Thoracic aorta (tissue), 2 donors: ENCODE results near the gene RCOR2. TPM values are rescaled to one million over a fixed set of nuclear protein-coding genes. Genes with fewer than 3 reads are reported as not detected.

Experiments used
- ATAC-seq: fragments of 150-250 bp; one replicate; pipeline ENCODE4 v1.8.0; 2017; ENCODE audit warnings: low read depth; ENCODE audit not compliant: insufficient number of reproducible peaks, low FRiP score
- DNase-seq: peaks from one replicate; pipeline ENCODE4 v3.0.0-alpha.2; 2020; ENCODE audit warnings: low spot score
- H3K27ac ChIP-seq, 2 donors: fragments of 200-600 bp; sonication (generic); 1 replicate in 1 of 2; 2 replicates in 1 of 2; pipeline ENCODE4 v1.5.1; 2016; ENCODE audit warnings: mild to moderate bottlenecking in 2 of 2, moderate library complexity in 2 of 2
- H3K27me3 ChIP-seq: fragments of 200-600 bp; sonication (generic); replicated peaks from 2 replicates; pipeline ENCODE4 v1.6.0; 2016; ENCODE audit warnings: mild to moderate bottlenecking; ENCODE audit not compliant: insufficient read depth
- H3K36me3 ChIP-seq: fragments of 200-600 bp; sonication (generic); one replicate; pipeline ENCODE4 v1.5.1; 2016
- H3K4me1 ChIP-seq, 2 donors: fragments of 200-600 bp; sonication (generic); 1 replicate in 1 of 2; 2 replicates in 1 of 2; pipeline versions ENCODE4 v1.5.1 to v1.6.0; 2016; ENCODE audit warnings: low read depth in 2 of 2, mild to moderate bottlenecking in 1 of 2; ENCODE audit not compliant: control insufficient read depth in 1 of 2
- H3K4me3 ChIP-seq: fragments of 200-600 bp; sonication (generic); 2 replicates; pipeline ENCODE4 v1.5.1; 2016; ENCODE audit warnings: mild to moderate bottlenecking
- H3K9me3 ChIP-seq: fragments of 200-600 bp; sonication (generic); 2 replicates; pipeline ENCODE4 v1.5.1; 2016
- CTCF ChIP-seq: fragments of 200-600 bp; sonication (generic); IDR thresholded peaks from one replicate; pipeline ENCODE4 v1.5.1; 2019; ENCODE audit warnings: antibody characterized with exemption
- total RNA-seq, 2 donors: library from RNA; depleted of rRNA; stranded (reverse); fragments of >200 nt; gene quantifications; one replicate each; pipeline versions ENCODE4 v1.1.0 to v1.2.3, GENCODE V29; 2016

Gene RCOR2
- total RNA-seq, 2 donors from 2014 or later, result 1.4 to 3.8 TPM

- no peak for ATAC-seq
- peak overlapping the region in 1 of 2 donors; percentile 27 for H3K27ac ChIP-seq
Measured at GRCh38 chr11:63872800-63873197, 44.2 kb downstream of the RCOR2 start.

GRCh38 chr11:63871962-63872799, 44.8 kb downstream of the RCOR2 start:
- H3K4me1 ChIP-seq, result peaks cover 33 to 66% of the 10 kb centered on the region in 2 donors
- peak; percentile 48 for TF ChIP-seq CTCF
- peak overlapping the region; percentile 11 to 63 for H3K27ac ChIP-seq

More at GRCh38 chr11:63872800-63873197, 44.2 kb downstream of the RCOR2 start:
- DNase-seq, result no peak
- H3K27me3 ChIP-seq, result no peaks in the 10 kb centered on the region
- no peaks in the 10 kb centered on the region for H3K36me3 ChIP-seq
- no peak overlapping the region for H3K4me3 ChIP-seq
- H3K9me3 ChIP-seq, result no peaks in the 10 kb centered on the region
- TF ChIP-seq CTCF, result no peak
- H3K4me1 ChIP-seq, result peaks cover 33 to 66% of the 10 kb centered on the region in 2 donors

GRCh38 chr11:63870351-63871140, 46.4 kb downstream of the RCOR2 start:
- peak overlapping the region; percentile 16 to 24 for H3K27ac ChIP-seq
- H3K4me1 ChIP-seq, result peaks cover 40 to 75% of the 10 kb centered on the region in 2 donors
- no peaks in the 10 kb centered on the region for H3K36me3 ChIP-seq
- no peak for DNase-seq
- H3K9me3 ChIP-seq, result no peaks in the 10 kb centered on the region
- no peak for ATAC-seq
- H3K4me3 ChIP-seq, result no peak overlapping the region
- TF ChIP-seq CTCF, result no peak
- H3K27me3 ChIP-seq, result no peaks in the 10 kb centered on the region

More at GRCh38 chr11:63871962-63872799, 44.8 kb downstream of the RCOR2 start:
- peak overlapping the region; percentile 26 for H3K4me3 ChIP-seq
- peak; percentile 99 for ATAC-seq
- no peaks in the 10 kb centered on the region for H3K27me3 ChIP-seq
- no peaks in the 10 kb centered on the region for H3K9me3 ChIP-seq
- peak; percentile 72 for DNase-seq
- H3K36me3 ChIP-seq, result no peaks in the 10 kb centered on the region

DNA sequence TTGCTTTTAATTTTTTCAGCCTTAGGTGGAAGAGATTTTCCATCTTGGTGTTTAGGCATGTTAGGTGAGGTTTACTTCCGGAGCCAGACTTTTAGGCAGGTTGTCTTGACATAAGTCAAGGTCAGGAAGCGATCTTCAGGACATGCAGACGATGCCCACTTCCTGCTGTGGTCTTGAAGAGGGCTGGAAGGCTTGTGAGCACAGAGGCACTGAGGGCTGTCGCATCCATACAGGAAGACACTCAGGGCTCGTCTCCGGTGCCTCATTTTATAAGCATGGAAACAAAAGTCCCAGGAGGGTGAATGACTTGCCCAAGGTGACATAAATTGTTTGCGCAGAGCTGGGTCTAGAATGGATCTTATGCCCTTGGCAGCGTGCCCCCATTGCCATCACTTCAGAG, 47.3 kb downstream of the RCOR2 start:
- peaks cover 42 to 77% of the 10 kb centered on the region in 2 donors for H3K4me1 ChIP-seq
- H3K27me3 ChIP-seq, result no peaks in the 10 kb centered on the region
- H3K4me3 ChIP-seq, result no peak overlapping the region
- DNase-seq (no peak), ATAC-seq (no peak)
- no peak for TF ChIP-seq CTCF
- H3K36me3 ChIP-seq, result no peaks in the 10 kb centered on the region
- no peaks in the 10 kb centered on the region for H3K9me3 ChIP-seq
- H3K27ac ChIP-seq, result peak overlapping the region; percentile 16 to 24

DNA sequence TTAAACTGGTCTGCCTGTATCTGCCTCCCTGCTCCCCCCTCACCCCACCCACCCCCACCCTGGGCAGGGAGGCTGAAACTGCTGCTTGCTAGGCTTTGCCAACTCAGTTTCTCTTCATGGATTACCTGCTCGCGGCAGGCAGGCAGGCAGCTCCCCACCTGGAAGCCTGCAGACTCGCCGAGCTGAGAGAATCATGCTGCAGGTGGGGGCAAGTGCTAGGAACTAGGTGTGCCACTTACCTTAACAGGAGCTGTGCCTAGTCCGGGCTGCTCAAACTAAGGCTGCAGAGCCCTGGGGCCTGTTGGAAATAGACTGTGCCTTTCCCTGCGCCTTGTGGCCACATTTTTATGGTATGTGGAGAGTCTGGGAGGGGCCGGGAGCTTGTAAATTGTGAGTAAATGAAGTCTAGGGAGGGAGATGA, 47.8 kb downstream of the RCOR2 start:
- TF ChIP-seq CTCF, result no peak
- H3K4me3 ChIP-seq, result no peak overlapping the region
- peaks cover 42 to 72% of the 10 kb centered on the region in 2 donors for H3K4me1 ChIP-seq
- no peak for ATAC-seq
- no peaks in the 10 kb centered on the region for H3K27me3 ChIP-seq
- H3K27ac ChIP-seq, result no peak overlapping the region
- no peak for DNase-seq
- no peaks in the 10 kb centered on the region for H3K36me3 ChIP-seq
- no peaks in the 10 kb centered on the region for H3K9me3 ChIP-seq
